Trophoblast cell (in vitro differentiated cells and primary cell): Measurements from ENCODE around the gene RAB8A.
A peak's percentile ranks its signal among the peaks of the same experiment; 100 is the strongest.
"Not testable (repeated sequence)": the region's sequence is repeated elsewhere in the genome, so short reads cannot be mapped to it uniquely, and the experiment has no call there.

ENCODE experiments used
- DNase-seq, 2 donors: peaks; one replicate each; pipeline ENCODE4 v3.0.0-alpha.2; 2016
- H2AFZ ChIP-seq: 2 replicates; pipeline ENCODE4 v1.6.1; 2013; ENCODE audit warnings: low read length, moderate library complexity, mild to moderate bottlenecking; ENCODE audit not compliant: insufficient read depth, poor library complexity
- H2AK5ac ChIP-seq: 2 replicates; pipeline ENCODE4 v1.6.1; 2013; ENCODE audit warnings: mild to moderate bottlenecking, low read length
- H2BK120ac ChIP-seq: 2 replicates; pipeline ENCODE4 v1.6.1; 2013; ENCODE audit warnings: low read length, mild to moderate bottlenecking, moderate library complexity; ENCODE audit not compliant: insufficient read depth, poor library complexity
- H2BK12ac ChIP-seq: 2 replicates; pipeline ENCODE4 v1.6.1; 2013; ENCODE audit warnings: mild to moderate bottlenecking, low read length, moderate library complexity
- H2BK5ac ChIP-seq: 2 replicates; pipeline ENCODE4 v1.6.1; 2013; ENCODE audit warnings: low read length, low read depth, moderate library complexity, mild to moderate bottlenecking; ENCODE audit not compliant: poor library complexity
- H3K14ac ChIP-seq: 2 replicates; pipeline ENCODE4 v1.6.1; 2013; ENCODE audit warnings: mild to moderate bottlenecking, low read length
- H3K18ac ChIP-seq: 2 replicates; pipeline ENCODE4 v1.6.1; 2013; ENCODE audit warnings: mild to moderate bottlenecking, low read length
- H3K23ac ChIP-seq: 2 replicates; pipeline ENCODE4 v1.6.1; 2013; ENCODE audit warnings: low read length
- H3K27ac ChIP-seq: 2 replicates; pipeline ENCODE4 v1.5.1; 2013; ENCODE audit warnings: low read depth, mild to moderate bottlenecking, inconsistent platforms, low read length, moderate library complexity
- H3K27me3 ChIP-seq: 2 replicates; pipeline ENCODE4 v1.6.1; 2013; ENCODE audit warnings: inconsistent platforms, mild to moderate bottlenecking, low read length, moderate library complexity; ENCODE audit not compliant: insufficient read depth
- H3K36me3 ChIP-seq, 2 experiments: 1 replicate in 1 of 2; 2 replicates in 1 of 2; pipeline ENCODE4 v1.6.1; 2013; ENCODE audit warnings: low read length in 2 of 2, mild to moderate bottlenecking in 2 of 2, moderate library complexity in 1 of 2; ENCODE audit not compliant: insufficient read depth in 2 of 2, control insufficient read depth in 1 of 2
- H3K4ac ChIP-seq: 2 replicates; pipeline ENCODE4 v1.6.1; 2013; ENCODE audit warnings: low read depth, mild to moderate bottlenecking, low read length, moderate library complexity
- H3K4me1 ChIP-seq, 2 experiments: 1 replicate in 1 of 2; 2 replicates in 1 of 2; pipeline ENCODE4 v1.6.1; 2013; ENCODE audit warnings: low read length in 2 of 2, mild to moderate bottlenecking in 2 of 2, moderate library complexity in 1 of 2; ENCODE audit not compliant: insufficient read depth in 2 of 2, control insufficient read depth in 1 of 2
- H3K4me2 ChIP-seq: 2 replicates; pipeline ENCODE4 v1.6.1; 2013; ENCODE audit warnings: inconsistent platforms, mild to moderate bottlenecking, low read length, moderate library complexity
- H3K4me3 ChIP-seq: 2 replicates; pipeline ENCODE4 v1.5.1; 2013; ENCODE audit warnings: mild to moderate bottlenecking, low read depth, low read length, inconsistent platforms
- H3K79me1 ChIP-seq: one replicate; pipeline ENCODE4 v1.6.1; 2013; ENCODE audit warnings: low read length
- H3K79me2 ChIP-seq: 2 replicates; pipeline ENCODE4 v1.6.1; 2013; ENCODE audit warnings: low read length, mild to moderate bottlenecking; ENCODE audit not compliant: control insufficient read depth, insufficient read depth, poor library complexity
- H3K9ac ChIP-seq: 2 replicates; pipeline ENCODE4 v1.6.1; 2013; ENCODE audit warnings: mild to moderate bottlenecking, low read length
- H3K9me3 ChIP-seq: 2 replicates; pipeline ENCODE4 v1.6.1; 2013; ENCODE audit warnings: low read depth, mild to moderate bottlenecking, control low read depth, inconsistent platforms, low read length; ENCODE audit not compliant: insufficient read depth
- H4K12ac ChIP-seq: 2 replicates; pipeline ENCODE4 v1.6.1; 2013; ENCODE audit warnings: low read depth, mild to moderate bottlenecking, low read length, moderate library complexity
- H4K8ac ChIP-seq: 2 replicates; pipeline ENCODE4 v1.6.1; 2013; ENCODE audit warnings: low read depth, mild to moderate bottlenecking, low read length, moderate library complexity
- H4K91ac ChIP-seq: one replicate; pipeline ENCODE4 v1.6.1; 2013; ENCODE audit warnings: low read depth, mild to moderate bottlenecking, low read length, moderate library complexity
- WGBS: extraction: QIAGEN DNeasy Blood & Tissue Kit; methylation state at CpG from one replicate; pipeline ENCODE4 v1.1.7; 2013; ENCODE audit warnings: missing lambda C conversion rate; ENCODE audit not compliant: insufficient read length, insufficient coverage; ENCODE audit errors: extremely low coverage; 5-methylcytosine and 5-hydroxymethylcytosine counted together

Gene RAB8A

GRCh38 chr19:16084067-16084685 lies 27.5 kb upstream of the RAB8A start:
- peaks cover 89 to 92% of the 10 kb centered on the region in 2 experiments for H3K36me3 ChIP-seq
- H3K4ac ChIP-seq, result peak overlapping the region; percentile 84
- no peaks in the 10 kb centered on the region for H3K9me3 ChIP-seq
- no peak for DNase-seq
- no peak overlapping the region for H2BK5ac ChIP-seq
- H3K4me2 ChIP-seq, result no peak overlapping the region
- no peak overlapping the region for H3K27ac ChIP-seq
- H3K79me2 ChIP-seq, result peaks cover 20% of the 10 kb centered on the region
- no peak overlapping the region for H3K14ac ChIP-seq
- H4K8ac ChIP-seq, result no peak overlapping the region
- H3K23ac ChIP-seq, result no peak overlapping the region
- no peak overlapping the region for H2BK12ac ChIP-seq
- H2AK5ac ChIP-seq, result no peak overlapping the region
- no CpG with 5 or more reads among the region's 11 CpGs for WGBS
- H3K27me3 ChIP-seq, result no peaks in the 10 kb centered on the region
- H3K4me1 ChIP-seq, result peaks cover 3% of the 10 kb centered on the region in 2 experiments
- H4K91ac ChIP-seq, result no peak overlapping the region
- H2BK120ac ChIP-seq, result no peak overlapping the region
- no peak overlapping the region for H3K9ac ChIP-seq
- H3K18ac ChIP-seq, result peak overlapping the region; percentile 66
- peaks cover 4% of the 10 kb centered on the region for H3K79me1 ChIP-seq
- H3K4me3 ChIP-seq, result no peak overlapping the region
- no peak overlapping the region for H2AFZ ChIP-seq
- no peak overlapping the region for H4K12ac ChIP-seq

- Histone ChIP-seq H3K9ac (no peak overlapping the region), H3K4ac (peak overlapping the region; percentile 35), H3K27ac (no peak overlapping the region), H3K4me2 (no peak overlapping the region), H3K18ac (no peak overlapping the region), H4K8ac (no peak overlapping the region), H3K27me3 (no peaks in the 10 kb centered on the region), H4K91ac (no peak overlapping the region), H4K12ac (no peak overlapping the region), H3K4me3 (no peak overlapping the region), H2BK12ac (no peak overlapping the region), H3K14ac (no peak overlapping the region), H2AFZ (no peak overlapping the region), H3K36me3 (peaks cover 95 to 98% of the 10 kb centered on the region in 2 experiments), H2BK120ac (no peak overlapping the region), H3K79me1 (peaks cover 2% of the 10 kb centered on the region), H2BK5ac (no peak overlapping the region), H3K23ac (no peak overlapping the region), H3K9me3 (no peaks in the 10 kb centered on the region), H3K4me1 (peaks cover 0 to 3% of the 10 kb centered on the region in 2 experiments), H2AK5ac (no peak overlapping the region), H3K79me2 (peaks cover 12% of the 10 kb centered on the region)
- DNase-seq, result no peak
- WGBS, result no CpG with 5 or more reads among the region's 6 CpGs
Observed at GRCh38 chr19:16085115-16085514, 26.6 kb upstream of the RAB8A start.

- not testable (repeated sequence) for H3K14ac ChIP-seq, H2BK5ac ChIP-seq, H3K9ac ChIP-seq, H3K79me1 ChIP-seq, H2AK5ac ChIP-seq, H4K8ac ChIP-seq, H3K79me2 ChIP-seq, H4K12ac ChIP-seq, H3K23ac ChIP-seq, H4K91ac ChIP-seq, H3K27me3 ChIP-seq, H3K4me3 ChIP-seq, DNase-seq, H2AFZ ChIP-seq, H3K4me1 ChIP-seq, H3K18ac ChIP-seq, H3K4me2 ChIP-seq, H3K9me3 ChIP-seq, H3K4ac ChIP-seq, H3K27ac ChIP-seq, H2BK120ac ChIP-seq, H2BK12ac ChIP-seq
- no CpG with 5 or more reads among the region's 11 CpGs for WGBS
- H3K36me3 ChIP-seq, result peaks cover 95 to 99% of the 10 kb centered on the region in 2 experiments
Observed at GRCh38 chr19:16087404-16087803, 24.3 kb upstream of the RAB8A start.

GRCh38 chr19:16087940-16088339 lies 23.7 kb upstream of the RAB8A start:
- no peak overlapping the region for H2AK5ac ChIP-seq
- no peaks in the 10 kb centered on the region for H3K9me3 ChIP-seq
- WGBS, result no CpG with 5 or more reads among the region's 12 CpGs
- no peaks in the 10 kb centered on the region for H3K79me1 ChIP-seq
- no peaks in the 10 kb centered on the region for H3K27me3 ChIP-seq
- H3K36me3 ChIP-seq, result peaks cover 94 to 99% of the 10 kb centered on the region in 2 experiments
- H3K4ac ChIP-seq, result no peak overlapping the region
- H2BK5ac ChIP-seq, result no peak overlapping the region
- H3K4me2 ChIP-seq, result no peak overlapping the region
- no peak overlapping the region for H2BK120ac ChIP-seq
- H2AFZ ChIP-seq, result no peak overlapping the region
- H3K18ac ChIP-seq, result no peak overlapping the region
- H4K8ac ChIP-seq, result no peak overlapping the region
- no peak overlapping the region for H4K12ac ChIP-seq
- no peak for DNase-seq
- no peak overlapping the region for H3K9ac ChIP-seq
- peaks cover 3% of the 10 kb centered on the region for H3K79me2 ChIP-seq
- no peak overlapping the region for H2BK12ac ChIP-seq
- no peak overlapping the region for H3K14ac ChIP-seq
- H4K91ac ChIP-seq, result no peak overlapping the region
- peaks cover 3 to 11% of the 10 kb centered on the region in 2 experiments for H3K4me1 ChIP-seq
- H3K4me3 ChIP-seq, result no peak overlapping the region
- H3K23ac ChIP-seq, result no peak overlapping the region
- H3K27ac ChIP-seq, result no peak overlapping the region
